B cell (primary cell): Measurements from ENCODE around the gene ZMYND8.

ENCODE experiments used
- CTCF ChIP-seq: fragments of 200-600 bp; IDR thresholded peaks from one replicate; pipeline ENCODE4 v1.8.0; 2022; ENCODE audit warnings: antibody characterized with exemption, mild to moderate bottlenecking
- EZH2 ChIP-seq: IDR thresholded peaks from 2 replicates; pipeline ENCODE4 v1.6.1; 2012; ENCODE audit warnings: borderline replicate concordance, low read depth, mild to moderate bottlenecking, moderate library complexity, low read length; ENCODE audit not compliant: insufficient read depth, poor library complexity, severe bottlenecking

- TF ChIP-seq CTCF: no peak
- TF ChIP-seq EZH2: no peak
Observed at GRCh38 chr20:47370850-47371782, 14.6 kb upstream of the ZMYND8 start.
